ENCODE measurements around the gene COMMD7.
"Not testable (repeated sequence)": the region's sequence is repeated elsewhere in the genome, so short reads cannot be mapped to it uniquely, and the experiment has no call there.

COMMD7 gene

DNA sequence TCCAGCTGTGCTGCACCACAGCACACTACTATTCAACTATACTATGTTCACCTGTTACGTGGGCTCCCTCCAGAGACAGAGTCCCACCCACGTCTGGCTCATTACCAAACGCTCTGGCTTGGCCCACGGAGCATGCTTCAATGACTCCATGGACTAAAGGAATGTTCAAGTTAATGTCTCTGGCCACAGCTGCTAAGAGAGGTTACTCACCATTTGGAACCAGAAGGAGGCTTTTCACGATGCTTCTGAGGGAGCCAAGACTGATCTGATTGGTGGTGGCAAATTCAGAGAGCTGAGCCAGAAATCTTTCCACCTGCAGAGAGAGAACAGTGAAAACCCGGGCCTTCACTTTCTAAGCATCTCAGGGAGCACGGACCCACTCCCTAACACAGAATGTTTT is 15.6 kb downstream of the COMMD7 start:
- DNase-seq: no peak
- no peak for TF ChIP-seq GATA1 (IDR thresholded peaks at IDR 0.05; ENCODE audit: low read depth, low read length)
- TF ChIP-seq POLR2A (IDR thresholded peaks at IDR 0.05; ENCODE audit: low read length): no peak

DNA sequence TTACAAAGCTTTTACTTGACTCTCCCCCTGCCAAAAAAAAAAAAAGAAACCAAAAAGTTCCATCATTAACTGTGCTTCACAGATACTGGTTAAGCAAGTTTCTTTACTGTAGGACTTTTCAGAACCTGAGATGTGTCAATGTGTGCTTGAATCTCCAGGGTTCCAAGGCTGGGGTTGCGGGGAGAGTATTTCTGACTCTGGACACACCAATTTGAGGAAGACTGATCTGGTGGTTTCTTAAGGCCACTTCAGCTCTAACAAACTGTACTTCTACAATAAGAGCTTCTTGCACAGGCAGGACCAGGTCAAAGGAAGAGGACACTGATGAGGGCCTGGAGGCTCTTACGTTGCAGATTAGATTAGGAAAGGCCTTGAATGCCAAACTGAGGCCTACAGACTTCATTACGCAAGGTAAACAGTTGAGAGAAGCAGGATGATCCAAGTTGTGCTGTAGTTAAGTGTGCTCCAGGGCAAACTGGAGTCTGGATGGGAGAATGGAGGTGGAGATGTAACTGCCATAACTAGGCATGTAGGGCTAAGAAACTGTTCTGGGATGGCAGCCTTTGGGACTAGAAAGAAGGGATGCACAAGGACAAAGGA is 24.4 kb downstream of the COMMD7 start:
- no peak for TF ChIP-seq POLR2A (IDR thresholded peaks at IDR 0.05; ENCODE audit: low read length)
- TF ChIP-seq GATA1 (IDR thresholded peaks at IDR 0.05; ENCODE audit: low read depth, low read length): no peak
- DNase-seq: no peak

DNA sequence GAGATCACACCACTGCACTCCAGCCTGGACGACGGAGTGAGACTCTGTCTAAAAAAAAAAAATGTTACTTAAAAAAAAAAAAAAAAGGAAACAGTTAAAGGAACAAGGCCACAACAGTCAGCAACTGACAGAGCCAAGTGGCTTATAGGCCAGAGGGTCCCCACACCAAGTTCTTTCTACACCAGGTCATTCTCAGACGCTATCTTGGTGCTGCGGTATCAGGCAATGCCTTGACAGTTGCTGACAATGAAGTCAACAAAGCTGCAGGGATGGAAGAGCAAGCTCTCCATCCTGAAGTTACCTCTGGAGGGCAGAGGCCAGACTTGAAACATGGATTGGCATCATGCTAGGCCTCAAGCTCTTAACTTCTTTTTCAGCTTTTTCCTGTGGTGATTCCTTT is 31.9 kb downstream of the COMMD7 start:
- TF ChIP-seq GATA1 (IDR thresholded peaks at IDR 0.05; ENCODE audit: low read depth, low read length) (no peak), POLR2A (IDR thresholded peaks at IDR 0.05; ENCODE audit: low read length) (no peak)
- DNase-seq: no peak

DNA sequence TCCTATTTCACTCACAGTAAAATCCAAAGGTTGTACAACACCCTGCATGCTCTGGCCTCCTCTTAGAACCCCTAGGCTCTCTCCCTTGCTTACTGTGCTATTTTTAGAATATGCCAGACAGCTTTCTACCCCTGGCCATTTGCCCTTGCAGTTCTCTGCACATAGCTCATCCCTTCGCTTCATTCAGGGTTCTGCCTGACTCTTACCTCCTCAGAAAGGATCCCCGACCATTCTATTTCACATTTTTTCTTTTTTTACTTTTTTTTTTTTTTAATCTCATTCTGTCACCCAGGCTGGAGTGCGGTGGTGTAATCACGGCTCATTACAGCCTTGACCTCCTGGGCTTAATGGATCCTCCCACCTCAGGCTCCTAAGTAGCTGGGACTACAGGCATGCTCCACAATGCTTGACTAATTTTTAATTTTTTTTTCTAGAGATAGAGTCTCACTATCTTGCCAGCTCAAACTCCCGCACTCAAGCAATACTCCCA is 33.6 kb downstream of the COMMD7 start:
- DNase-seq: no peak

DNA sequence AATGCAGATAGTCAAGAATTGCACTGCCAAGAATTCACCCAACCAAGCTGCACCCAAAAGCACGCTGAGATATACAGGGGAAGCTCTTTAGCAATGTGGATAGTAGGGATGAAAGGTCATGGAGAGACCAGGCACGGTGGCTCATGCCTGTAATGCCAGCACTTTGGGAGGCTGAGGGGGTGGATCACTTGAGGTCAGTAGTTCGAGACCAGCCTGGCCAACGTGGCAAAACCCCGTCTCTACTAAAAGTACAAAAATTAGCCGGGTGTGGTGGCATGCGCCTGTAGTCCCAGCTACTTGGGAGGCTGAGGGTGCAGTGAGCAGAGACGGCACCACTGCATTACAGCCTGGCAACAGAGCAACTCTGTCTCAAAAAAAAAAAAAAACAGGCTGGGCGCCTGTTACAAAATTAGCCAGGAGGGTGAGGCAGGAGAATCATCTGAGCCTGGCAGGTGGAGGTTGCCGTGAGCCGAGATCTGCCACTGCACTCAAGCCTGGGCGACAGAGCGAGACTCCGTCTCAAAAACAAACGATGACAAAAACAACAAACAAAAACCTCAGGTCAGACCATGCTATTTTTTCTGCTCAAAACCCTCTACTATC is 34.1 kb downstream of the COMMD7 start:
- DNase-seq: not testable (repeated sequence)

More for the DNA sequence above, 33.6 kb downstream of the COMMD7 start:
- TF ChIP-seq POLR2A (IDR thresholded peaks at IDR 0.05; ENCODE audit: low read length) (no peak), GATA1 (IDR thresholded peaks at IDR 0.05; ENCODE audit: low read depth, low read length) (no peak)

DNA sequence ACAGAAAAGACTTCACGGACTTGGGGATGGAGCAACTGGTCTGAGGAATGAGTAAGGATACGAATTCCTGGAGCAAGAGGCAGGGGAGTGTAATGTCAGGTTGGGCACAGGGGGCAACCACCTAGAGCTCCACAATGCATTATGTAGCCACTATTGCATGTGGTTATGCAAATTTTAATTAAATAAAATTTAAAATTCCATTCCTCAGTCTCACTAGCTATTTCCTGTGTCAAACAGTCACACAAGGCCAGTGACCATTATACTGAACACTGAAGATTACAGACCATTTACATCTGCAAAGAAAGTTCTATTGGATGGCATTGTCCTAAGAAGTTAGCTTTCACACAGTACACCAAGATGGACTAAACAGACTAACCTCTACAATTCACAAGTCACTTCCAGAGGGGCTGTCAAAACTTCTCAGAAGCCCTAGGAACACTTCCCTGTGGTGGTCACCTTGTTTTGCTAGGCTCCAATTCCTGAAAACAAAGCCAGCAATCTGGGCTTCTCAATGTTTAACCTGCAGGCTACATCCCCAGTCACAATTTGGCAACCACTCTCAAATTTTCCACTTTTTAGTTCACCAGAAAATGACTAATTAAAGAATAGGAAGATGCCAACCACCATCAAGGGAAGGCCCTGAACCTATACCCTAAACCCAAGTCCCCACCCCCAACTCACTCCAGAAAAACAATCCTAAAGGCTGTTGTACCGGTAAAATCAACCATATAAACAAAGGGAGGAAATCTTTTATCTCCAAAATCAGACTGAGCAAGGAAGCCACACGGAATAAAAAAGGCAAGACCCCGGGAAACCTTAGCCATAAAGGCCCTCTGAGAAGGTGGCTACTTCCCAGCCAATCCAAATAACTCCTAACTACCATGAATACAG is 35.3 kb downstream of the COMMD7 start:
- no peak for DNase-seq
- TF ChIP-seq POLR2A (IDR thresholded peaks at IDR 0.05; ENCODE audit: low read length) (no peak), GATA1 (IDR thresholded peaks at IDR 0.05; ENCODE audit: low read depth, low read length) (no peak)

DNA sequence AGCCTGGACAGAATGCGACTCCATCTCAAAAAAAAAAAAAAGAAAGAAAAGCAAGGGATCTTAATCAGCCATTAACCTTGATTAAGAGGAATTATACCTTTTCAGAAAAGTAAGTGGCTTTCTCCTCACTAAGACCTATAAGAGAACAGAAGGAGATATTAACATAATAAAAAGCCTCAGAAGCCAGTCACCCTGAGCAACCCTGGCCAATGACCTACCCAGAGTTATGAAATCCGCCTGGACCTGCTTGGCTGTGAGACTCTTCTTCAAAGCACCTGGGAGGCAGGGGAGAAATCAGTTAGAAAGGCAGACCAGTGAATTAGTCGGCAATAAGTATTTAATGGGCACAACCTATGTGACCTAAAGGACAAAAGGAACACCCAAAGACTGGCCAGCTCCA is 36.8 kb downstream of the COMMD7 start:
- DNase-seq: no peak
- TF ChIP-seq POLR2A (IDR thresholded peaks at IDR 0.05; ENCODE audit: low read length) (no peak), GATA1 (IDR thresholded peaks at IDR 0.05; ENCODE audit: low read depth, low read length) (no peak)

DNA sequence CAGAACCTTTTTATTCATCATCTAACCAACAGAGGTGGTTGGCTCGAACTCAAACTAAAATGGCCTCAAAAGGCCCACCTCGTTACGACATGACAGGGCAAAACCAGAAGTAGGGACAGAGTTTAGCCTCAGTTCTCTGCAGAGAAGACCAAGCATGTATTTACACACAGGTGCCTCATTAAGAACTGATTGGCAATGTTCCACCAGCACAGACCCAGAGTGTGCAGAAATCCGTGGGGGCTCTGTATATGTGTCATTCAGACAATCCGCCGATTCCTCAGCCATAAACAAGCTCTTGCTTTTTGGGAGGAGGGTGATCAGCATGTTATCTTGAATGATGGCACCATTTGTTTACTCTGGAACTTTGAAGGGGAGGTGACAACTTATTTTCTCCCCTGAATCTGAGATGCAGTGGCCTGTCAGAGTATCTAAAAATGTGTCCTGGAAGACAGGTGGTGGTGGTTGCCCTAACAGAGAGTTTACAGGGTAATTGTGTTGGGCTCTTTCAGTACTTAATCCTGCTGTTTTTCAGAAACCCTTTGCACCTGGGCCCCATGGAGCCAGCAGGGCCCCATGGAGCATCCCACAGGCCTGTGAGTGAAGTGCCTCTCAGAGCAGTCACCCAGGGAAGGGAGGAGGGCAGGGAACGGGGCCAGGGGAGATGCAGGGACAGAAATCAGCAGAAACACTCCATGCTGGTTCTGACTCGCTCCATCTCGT is 40.4 kb downstream of the COMMD7 start:
- TF ChIP-seq POLR2A (IDR thresholded peaks at IDR 0.05; ENCODE audit: low read length) (no peak), GATA1 (IDR thresholded peaks at IDR 0.05; ENCODE audit: low read depth, low read length) (no peak)
- no peak for DNase-seq

DNA sequence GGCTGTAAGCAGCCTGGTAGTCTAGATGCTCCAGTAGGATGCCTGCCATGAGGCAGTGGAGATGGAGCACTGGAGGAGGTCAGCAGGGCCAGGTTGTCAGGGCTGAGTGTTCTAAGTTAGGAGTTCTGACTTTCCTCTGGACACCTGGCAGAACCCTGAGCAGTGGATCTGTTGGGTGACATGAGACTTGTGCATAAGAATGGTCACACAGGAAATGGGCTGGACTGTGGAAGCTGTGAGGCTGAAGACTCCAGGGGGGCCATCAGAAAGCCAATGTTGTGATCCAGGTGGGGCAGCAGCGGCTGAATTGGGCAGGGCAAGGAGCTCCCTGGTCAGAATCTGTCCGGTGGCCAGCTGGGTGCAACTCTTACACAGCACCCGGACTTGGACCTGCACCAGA is 45.7 kb downstream of the COMMD7 start:
- DNase-seq: no peak
- TF ChIP-seq GATA1 (IDR thresholded peaks at IDR 0.05; ENCODE audit: low read depth, low read length): no peak
- no peak for TF ChIP-seq POLR2A (IDR thresholded peaks at IDR 0.05; ENCODE audit: low read length)

DNA sequence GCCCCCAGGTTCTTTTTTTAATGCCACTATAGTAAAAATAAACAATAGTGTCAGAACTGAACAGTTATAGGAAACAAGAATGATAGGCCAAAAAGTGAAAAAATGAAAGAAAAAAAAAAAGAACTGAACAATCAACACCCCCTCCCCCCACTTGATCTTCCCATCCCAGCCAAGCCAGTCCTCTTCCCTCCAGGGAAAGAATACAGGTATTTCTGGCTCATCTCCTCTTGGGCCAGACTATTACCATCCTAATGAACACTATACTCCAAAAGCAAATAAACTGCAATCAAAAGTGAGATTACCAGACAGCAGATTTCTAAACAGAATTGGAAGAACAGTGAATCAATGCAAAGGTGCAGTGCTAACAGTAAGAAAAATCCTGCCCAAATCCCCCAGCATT is 48.2 kb downstream of the COMMD7 start:
- TF ChIP-seq GATA1 (IDR thresholded peaks at IDR 0.05; ENCODE audit: low read depth, low read length): no peak
- TF ChIP-seq POLR2A (IDR thresholded peaks at IDR 0.05; ENCODE audit: low read length): no peak
- no peak for DNase-seq

DNA sequence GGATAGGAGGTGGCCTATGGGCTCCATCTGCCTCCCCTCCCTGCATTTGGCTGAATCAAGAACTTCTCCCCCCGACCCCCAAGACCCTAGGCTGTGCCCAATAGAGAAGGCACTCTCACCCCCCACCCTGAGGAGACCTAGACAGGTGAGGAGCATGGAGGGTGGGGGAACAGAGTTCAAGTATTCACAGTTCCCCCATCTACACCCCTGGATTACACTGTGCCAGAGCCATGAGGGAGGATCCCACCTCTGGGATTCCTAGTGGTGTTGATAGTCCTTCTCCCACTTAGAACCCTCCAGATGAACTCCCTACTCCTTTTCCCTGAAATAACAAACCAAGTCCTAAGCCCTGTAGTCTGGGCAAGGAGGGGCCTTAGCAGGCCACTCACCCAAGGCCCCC is 54.3 kb downstream of the COMMD7 start:
- not testable (repeated sequence) for DNase-seq

DNA sequence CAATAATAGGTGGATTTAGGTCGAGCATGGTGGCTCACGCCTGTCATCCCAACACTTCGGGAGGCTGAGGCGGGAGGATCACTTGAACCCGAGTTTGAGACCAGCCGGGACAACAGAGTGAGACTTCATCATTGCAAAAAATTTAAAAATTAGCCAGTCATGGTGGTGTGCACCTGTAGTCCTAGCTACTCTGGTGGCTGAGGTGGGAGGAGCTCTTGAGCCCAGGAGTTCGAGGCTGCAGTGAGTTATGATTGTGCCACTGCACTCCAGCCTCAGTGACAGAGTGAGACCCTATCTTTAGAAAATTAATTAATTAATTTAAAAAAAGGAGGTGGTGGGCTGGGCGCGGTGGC is 56.1 kb downstream of the COMMD7 start:
- TF ChIP-seq POLR2A (IDR thresholded peaks at IDR 0.05; ENCODE audit: low read length): no peak
- TF ChIP-seq GATA1 (IDR thresholded peaks at IDR 0.05; ENCODE audit: low read depth, low read length): no peak
- no peak for DNase-seq

DNA sequence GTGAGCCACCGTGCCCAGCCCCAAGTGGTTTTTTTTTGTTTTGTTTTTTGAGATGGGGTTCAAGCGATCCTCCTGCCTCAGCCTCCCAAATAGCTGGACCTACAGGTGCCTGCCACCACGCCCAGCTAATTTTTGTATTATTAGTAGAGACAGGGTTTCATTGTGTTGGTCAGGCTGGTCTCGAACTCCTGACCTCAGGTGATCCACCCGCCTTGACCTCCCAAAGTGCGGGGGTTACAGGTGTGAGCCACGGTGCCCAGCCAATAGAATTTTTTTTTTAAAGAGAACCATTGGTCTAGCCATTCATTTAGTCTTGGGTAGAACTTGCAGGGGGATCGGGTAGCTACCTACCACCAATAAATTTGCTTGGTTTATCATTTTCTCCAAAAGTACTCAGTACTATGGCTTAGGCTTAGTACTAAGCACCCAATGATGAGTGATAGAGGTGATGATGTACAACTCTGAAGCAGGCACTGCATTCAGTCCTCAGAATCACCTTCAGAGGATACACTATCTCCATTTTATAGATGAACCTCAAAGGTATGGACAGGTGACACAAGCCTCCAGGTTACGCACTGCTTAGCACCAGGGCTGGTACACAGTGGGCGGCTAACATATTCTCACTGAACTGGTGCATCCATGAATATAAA is 56.6 kb downstream of the COMMD7 start:
- no peak for DNase-seq
- TF ChIP-seq POLR2A (IDR thresholded peaks at IDR 0.05; ENCODE audit: low read length) (no peak), GATA1 (IDR thresholded peaks at IDR 0.05; ENCODE audit: low read depth, low read length) (no peak)
